Left forelimb (tissue), 1 donor: ENCODE measurements around the gene PPFIA3.
A peak's percentile ranks its signal among the peaks of the same experiment; 100 is the strongest.
"Not testable (repeated sequence)": the region's sequence is repeated elsewhere in the genome, so short reads cannot be mapped to it uniquely, and the experiment has no call there.

Experiments
- DNase-seq: peaks from one replicate; pipeline ENCODE4 v3.0.0-alpha.2; 2018; ENCODE audit warnings: low spot score

The PPFIA3 gene

GRCh38 chr19:49150106-49150943 lies 31.0 kb downstream of the PPFIA3 start:
- peak; percentile 94 for DNase-seq

- no peak for DNase-seq
Measured at GRCh38 chr19:49150944-49151243, 31.6 kb downstream of the PPFIA3 start.

- peak; percentile 74 for DNase-seq
Measured at GRCh38 chr19:49151267-49152118, 32.1 kb downstream of the PPFIA3 start.

GRCh38 chr19:49152119-49152550 lies 32.8 kb downstream of the PPFIA3 start:
- no peak for DNase-seq

- no peak for DNase-seq
Measured at GRCh38 chr19:49153167-49153809, 33.9 kb downstream of the PPFIA3 start.

- DNase-seq = no peak
Measured at GRCh38 chr19:49154279-49154678, 34.9 kb downstream of the PPFIA3 start.

GRCh38 chr19:49155005-49155819 lies 35.9 kb downstream of the PPFIA3 start, which contains the start of gene HRC:
TSS of gene HRC (minus strand) at chr19:49155396. CDS start at chr19:49155237, 159 bp downstream.
- peak; percentile 68 for DNase-seq

GRCh38 chr19:49155820-49156346 lies 36.5 kb downstream of the PPFIA3 start:
- no peak for DNase-seq

- peak; percentile 92 for DNase-seq
Measured at GRCh38 chr19:49157445-49158224, 38.3 kb downstream of the PPFIA3 start, which contains the start of gene TRPM4. TSS of gene TRPM4 (plus strand) at chr19:49157792. CDS start at chr19:49157867, 75 bp downstream.

- DNase-seq = no peak
Measured at GRCh38 chr19:49160450-49161189, 41.3 kb downstream of the PPFIA3 start.

- DNase-seq = no peak
Measured at GRCh38 chr19:49161987-49162386, 42.6 kb downstream of the PPFIA3 start.

GRCh38 chr19:49165111-49165750 lies 45.9 kb downstream of the PPFIA3 start:
- no peak for DNase-seq

GRCh38 chr19:49165865-49166301 lies 46.5 kb downstream of the PPFIA3 start:
- no peak for DNase-seq

GRCh38 chr19:49167857-49168409 lies 48.6 kb downstream of the PPFIA3 start:
- no peak for DNase-seq

GRCh38 chr19:49168421-49168820 lies 49.1 kb downstream of the PPFIA3 start:
- DNase-seq = no peak

- DNase-seq = no peak
Measured at GRCh38 chr19:49173198-49173597, 53.9 kb downstream of the PPFIA3 start.

GRCh38 chr19:49180659-49181058 lies 61.3 kb downstream of the PPFIA3 start:
- no peak for DNase-seq

GRCh38 chr19:49182010-49182847 lies 62.9 kb downstream of the PPFIA3 start:
- DNase-seq = not testable (repeated sequence)
